OCI-M2 (cell line): ENCODE data around the gene ASGR2.
"Not testable (repeated sequence)": the region's sequence is repeated elsewhere in the genome, so short reads cannot be mapped to it uniquely, and the experiment has no call there.

Experiments used
- DNase-seq: peaks from one replicate; lab custom pipeline; 2025; ENCODE audit not compliant: unreplicated experiment; lab: John Stamatoyannopoulos, UW

Gene ASGR2

GRCh38 chr17:7101531-7101930 lies 13.1 kb downstream of the ASGR2 start:
- no peak for DNase-seq

- not testable (repeated sequence) for DNase-seq
Observed at GRCh38 chr17:7100641-7101379, 13.8 kb downstream of the ASGR2 start.

- DNase-seq: no peak
Observed at GRCh38 chr17:7098802-7099459, 15.7 kb downstream of the ASGR2 start.

GRCh38 chr17:7097940-7098339 lies 16.7 kb downstream of the ASGR2 start:
- DNase-seq: no peak

GRCh38 chr17:7095625-7096024 lies 19.0 kb downstream of the ASGR2 start:
- no peak for DNase-seq

GRCh38 chr17:7094652-7095019 lies 20.0 kb downstream of the ASGR2 start:
- no peak for DNase-seq

- not testable (repeated sequence) for DNase-seq
Observed at GRCh38 chr17:7091311-7092005, 23.2 kb downstream of the ASGR2 start.

- DNase-seq: not testable (repeated sequence)
Observed at GRCh38 chr17:7089570-7089969, 25.1 kb downstream of the ASGR2 start.

- not testable (repeated sequence) for DNase-seq
Observed at GRCh38 chr17:7088442-7088841, 26.2 kb downstream of the ASGR2 start.

GRCh38 chr17:7084088-7084487 lies 30.5 kb downstream of the ASGR2 start:
- DNase-seq: no peak

- no peak for DNase-seq
Observed at GRCh38 chr17:7083592-7083991, 31.0 kb downstream of the ASGR2 start.

- no peak for DNase-seq
Observed at GRCh38 chr17:7081341-7082062, 33.1 kb downstream of the ASGR2 start.

- DNase-seq: no peak
Observed at GRCh38 chr17:7080456-7081041, 34.1 kb downstream of the ASGR2 start.

GRCh38 chr17:7079581-7080455 lies 34.8 kb downstream of the ASGR2 start, which contains the start of gene CLEC10A:
CLEC10A (minus strand) TSS chr17:7080251; CDS start chr17:7078812, 1,439 bp downstream.
- no peak for DNase-seq

GRCh38 chr17:7078711-7079110 lies 35.9 kb downstream of the ASGR2 start:
- no peak for DNase-seq

- DNase-seq: no peak
Observed at GRCh38 chr17:7077911-7078546, 36.6 kb downstream of the ASGR2 start.

- DNase-seq: no peak
Observed at GRCh38 chr17:7074931-7075330, 39.7 kb downstream of the ASGR2 start.

GRCh38 chr17:7072406-7072805 lies 42.2 kb downstream of the ASGR2 start:
- DNase-seq: no peak

- DNase-seq: no peak
Observed at GRCh38 chr17:7070712-7071111, 43.9 kb downstream of the ASGR2 start.
